ENCODE data around the gene CD55.

The CD55 gene, protein sequence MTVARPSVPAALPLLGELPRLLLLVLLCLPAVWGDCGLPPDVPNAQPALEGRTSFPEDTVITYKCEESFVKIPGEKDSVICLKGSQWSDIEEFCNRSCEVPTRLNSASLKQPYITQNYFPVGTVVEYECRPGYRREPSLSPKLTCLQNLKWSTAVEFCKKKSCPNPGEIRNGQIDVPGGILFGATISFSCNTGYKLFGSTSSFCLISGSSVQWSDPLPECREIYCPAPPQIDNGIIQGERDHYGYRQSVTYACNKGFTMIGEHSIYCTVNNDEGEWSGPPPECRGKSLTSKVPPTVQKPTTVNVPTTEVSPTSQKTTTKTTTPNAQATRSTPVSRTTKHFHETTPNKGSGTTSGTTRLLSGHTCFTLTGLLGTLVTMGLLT

DNA sequence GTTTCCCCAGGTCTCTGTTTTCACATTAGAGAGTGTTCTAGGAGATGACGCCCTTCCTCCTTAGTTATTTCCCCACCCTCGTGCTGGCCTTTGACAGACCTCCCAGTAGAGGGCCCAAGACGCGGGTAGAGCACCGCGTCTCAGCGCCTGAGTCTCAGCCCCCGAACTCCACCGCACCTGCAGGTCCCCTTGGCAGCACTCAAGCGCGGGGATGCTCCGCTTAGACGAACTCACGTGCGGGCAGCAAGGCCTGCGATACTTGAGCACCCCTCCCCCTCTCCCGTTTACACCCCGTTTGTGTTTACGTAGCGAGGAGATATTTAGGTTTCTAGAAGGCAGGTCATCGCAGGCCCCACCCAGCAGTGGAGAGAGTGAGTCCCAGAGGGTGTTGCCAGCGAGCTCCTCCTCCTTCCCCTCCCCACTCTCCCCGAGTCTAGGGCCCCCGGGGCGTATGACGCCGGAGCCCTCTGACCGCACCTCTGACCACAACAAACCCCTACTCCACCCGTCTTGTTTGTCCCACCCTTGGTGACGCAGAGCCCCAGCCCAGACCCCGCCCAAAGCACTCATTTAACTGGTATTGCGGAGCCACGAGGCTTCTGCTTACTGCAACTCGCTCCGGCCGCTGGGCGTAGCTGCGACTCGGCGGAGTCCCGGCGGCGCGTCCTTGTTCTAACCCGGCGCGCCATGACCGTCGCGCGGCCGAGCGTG is at the start of gene CD55:
Gene CD55, plus strand, starts transcription at position 600 of the 711 bp plus-strand sequence. Its CDS starts 88 bp downstream, at position 688.
- Histone ChIP-seq H3K4me1 (ENCODE audit: control insufficient read depth, insufficient read depth, low read length, unreplicated experiment) (no peaks in the 10 kb centered on the region), H3K36me3 (ENCODE audit: insufficient read depth, low read length) (no peaks in the 10 kb centered on the region), H2AFZ (ENCODE audit: low read length, unreplicated experiment) (peak within 1 kb of the TSS; percentile 71), H3K27ac (ENCODE audit: low read depth, low read length) (peak within 1 kb of the TSS; percentile 58; the same call in 1 of the 2 replicates), H3K79me2 (ENCODE audit: control insufficient read depth, insufficient read depth, low read length, unreplicated experiment) (no peaks in the 10 kb centered on the region), H3K27me3 (ENCODE audit: insufficient read depth, low read length) (peaks cover 7% of the 10 kb centered on the region; the same call in 1 of the 2 replicates), H3K4me3 (ENCODE audit: low read depth, low read length) (peak within 1 kb of the TSS; percentile 89)

DNA sequence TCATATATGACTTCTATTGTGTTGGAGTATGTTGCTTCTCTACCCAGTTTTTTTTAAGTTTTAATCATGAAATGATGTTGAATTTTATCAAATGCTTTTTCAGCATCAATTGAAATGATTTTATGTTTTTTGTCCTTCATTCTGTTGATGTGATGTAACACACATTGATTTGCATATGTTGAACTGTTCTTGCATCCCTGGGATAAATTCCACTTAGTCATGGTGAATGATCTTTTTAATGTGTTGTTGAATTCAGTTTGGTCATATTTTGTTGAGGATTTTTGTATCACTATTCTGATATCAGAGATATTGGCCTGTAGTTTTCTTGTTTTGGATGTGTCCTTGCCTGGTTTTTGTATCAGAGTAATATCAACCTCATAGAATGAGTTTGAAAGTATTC is 46.6 kb upstream of the CD55 start:
- Histone ChIP-seq H3K27ac (ENCODE audit: low read depth, low read length) (no peak overlapping the region), H3K36me3 (ENCODE audit: insufficient read depth, low read length) (no peaks in the 10 kb centered on the region), H3K4me3 (ENCODE audit: low read depth, low read length) (no peak overlapping the region), H2AFZ (ENCODE audit: low read length, unreplicated experiment) (no peak overlapping the region), H3K27me3 (ENCODE audit: insufficient read depth, low read length) (no peaks in the 10 kb centered on the region; the same call in 1 of the 2 replicates), H3K79me2 (ENCODE audit: control insufficient read depth, insufficient read depth, low read length, unreplicated experiment) (no peaks in the 10 kb centered on the region), H3K4me1 (ENCODE audit: control insufficient read depth, insufficient read depth, low read length, unreplicated experiment) (no peaks in the 10 kb centered on the region)

DNA sequence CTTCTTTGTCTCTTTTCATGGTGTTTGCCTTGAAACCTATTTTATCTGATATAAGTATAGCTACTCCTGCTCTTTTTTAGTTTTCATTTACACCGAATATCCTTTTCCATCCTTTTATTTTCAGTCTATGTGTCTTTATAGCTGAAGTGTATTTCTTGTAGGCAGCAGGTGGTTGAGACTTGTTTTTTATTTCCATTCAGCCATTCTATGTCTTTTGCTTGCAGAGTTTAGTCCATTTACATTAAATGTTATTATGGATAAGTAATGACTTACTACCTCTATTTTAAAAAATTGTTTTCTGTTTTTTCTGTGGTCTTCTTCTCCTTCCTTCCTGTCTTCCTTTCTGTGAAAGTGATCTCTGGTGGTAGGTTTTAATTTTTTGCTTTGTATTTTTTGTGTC is 45.0 kb upstream of the CD55 start:
- Histone ChIP-seq H3K4me1 (ENCODE audit: control insufficient read depth, insufficient read depth, low read length, unreplicated experiment) (no peaks in the 10 kb centered on the region), H3K79me2 (ENCODE audit: control insufficient read depth, insufficient read depth, low read length, unreplicated experiment) (no peaks in the 10 kb centered on the region), H3K4me3 (ENCODE audit: low read depth, low read length) (no peak overlapping the region), H3K27ac (ENCODE audit: low read depth, low read length) (no peak overlapping the region), H3K27me3 (ENCODE audit: insufficient read depth, low read length) (no peaks in the 10 kb centered on the region; the same call in 1 of the 2 replicates), H3K36me3 (ENCODE audit: insufficient read depth, low read length) (no peaks in the 10 kb centered on the region), H2AFZ (ENCODE audit: low read length, unreplicated experiment) (no peak overlapping the region)

DNA sequence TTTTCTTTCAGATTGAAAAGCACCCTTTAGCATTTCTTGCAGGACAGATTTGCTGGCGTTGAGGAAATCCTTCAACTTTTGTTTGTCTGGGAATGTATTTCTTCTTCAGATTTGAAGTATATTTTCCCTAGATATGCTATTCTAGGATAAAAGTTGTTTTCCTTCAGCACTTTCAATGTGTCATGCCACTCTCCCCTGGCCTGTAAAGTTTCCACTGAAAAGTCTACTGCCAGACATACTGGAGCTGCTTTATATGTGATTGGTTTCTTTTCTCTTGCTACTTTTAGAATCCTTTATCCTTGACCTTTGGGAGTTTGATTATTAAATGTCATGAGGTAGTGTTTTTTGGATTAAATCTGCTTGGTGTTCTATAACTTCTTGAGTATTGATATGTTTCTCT is 44.2 kb upstream of the CD55 start:
- H3K36me3 ChIP-seq (ENCODE audit: insufficient read depth, low read length), result no peaks in the 10 kb centered on the region

DNA sequence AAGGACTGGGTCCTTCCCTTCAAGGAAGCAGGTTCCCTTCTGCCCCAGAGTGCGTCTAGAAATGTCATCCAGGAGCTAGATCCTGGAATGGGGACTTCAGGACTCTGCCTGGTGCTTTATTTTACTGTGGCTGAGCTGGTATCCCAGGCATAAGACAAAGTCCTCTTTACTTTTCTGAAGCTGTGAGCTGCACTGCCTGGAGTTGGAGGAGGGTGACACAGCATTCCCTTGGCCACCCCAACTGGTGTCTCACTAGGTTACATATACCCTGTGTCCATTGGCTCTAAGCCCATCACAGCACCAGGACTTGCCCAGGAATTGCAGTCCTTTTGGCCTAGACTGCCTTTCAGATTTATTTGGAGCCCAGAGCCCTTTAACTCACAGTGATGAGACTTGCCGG is 41.8 kb upstream of the CD55 start:
- Histone ChIP-seq H3K4me3 (ENCODE audit: low read depth, low read length) (no peak overlapping the region), H3K79me2 (ENCODE audit: control insufficient read depth, insufficient read depth, low read length, unreplicated experiment) (no peaks in the 10 kb centered on the region), H3K4me1 (ENCODE audit: control insufficient read depth, insufficient read depth, low read length, unreplicated experiment) (peaks cover 12% of the 10 kb centered on the region), H3K27me3 (ENCODE audit: insufficient read depth, low read length) (no peaks in the 10 kb centered on the region; the same call in 1 of the 2 replicates), H3K36me3 (ENCODE audit: insufficient read depth, low read length) (no peaks in the 10 kb centered on the region), H3K27ac (ENCODE audit: low read depth, low read length) (no peak overlapping the region), H2AFZ (ENCODE audit: low read length, unreplicated experiment) (no peak overlapping the region)

More for the DNA sequence above, 44.2 kb upstream of the CD55 start:
- Histone ChIP-seq H3K27ac (ENCODE audit: low read depth, low read length) (no peak overlapping the region), H3K27me3 (ENCODE audit: insufficient read depth, low read length) (no peaks in the 10 kb centered on the region; the same call in 1 of the 2 replicates), H2AFZ (ENCODE audit: low read length, unreplicated experiment) (no peak overlapping the region), H3K79me2 (ENCODE audit: control insufficient read depth, insufficient read depth, low read length, unreplicated experiment) (no peaks in the 10 kb centered on the region), H3K4me1 (ENCODE audit: control insufficient read depth, insufficient read depth, low read length, unreplicated experiment) (peaks cover 5% of the 10 kb centered on the region), H3K4me3 (ENCODE audit: low read depth, low read length) (no peak overlapping the region)

DNA sequence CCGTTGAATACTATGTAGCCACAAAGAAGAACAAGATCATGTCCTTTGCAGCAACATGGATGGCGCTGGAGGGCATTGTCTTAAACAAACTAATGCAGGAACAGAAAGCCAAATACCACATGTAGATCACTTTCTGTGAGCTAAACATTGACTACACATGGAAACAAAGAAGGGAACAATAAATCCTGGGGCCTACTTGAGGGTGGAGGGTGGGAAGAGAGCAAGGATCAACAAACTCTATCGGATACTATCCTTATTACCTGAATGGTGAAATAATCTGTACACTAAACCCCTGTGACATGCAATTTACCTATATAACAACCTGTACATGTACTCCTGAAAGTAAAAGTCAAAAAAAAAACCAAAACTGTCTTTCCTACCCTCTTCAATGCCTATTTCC is 40.8 kb upstream of the CD55 start:
- H2AFZ ChIP-seq (ENCODE audit: low read length, unreplicated experiment), result no peak overlapping the region
- H3K79me2 ChIP-seq (ENCODE audit: control insufficient read depth, insufficient read depth, low read length, unreplicated experiment), result no peaks in the 10 kb centered on the region
- no peaks in the 10 kb centered on the region for H3K36me3 ChIP-seq (ENCODE audit: insufficient read depth, low read length)
- H3K4me1 ChIP-seq (ENCODE audit: control insufficient read depth, insufficient read depth, low read length, unreplicated experiment), result peaks cover 12% of the 10 kb centered on the region
- H3K4me3 ChIP-seq (ENCODE audit: low read depth, low read length), result no peak overlapping the region
- no peak overlapping the region for H3K27ac ChIP-seq (ENCODE audit: low read depth, low read length)
- H3K27me3 ChIP-seq (ENCODE audit: insufficient read depth, low read length), result peaks cover under 1% of the 10 kb centered on the region; the same call in 1 of the 2 replicates

DNA sequence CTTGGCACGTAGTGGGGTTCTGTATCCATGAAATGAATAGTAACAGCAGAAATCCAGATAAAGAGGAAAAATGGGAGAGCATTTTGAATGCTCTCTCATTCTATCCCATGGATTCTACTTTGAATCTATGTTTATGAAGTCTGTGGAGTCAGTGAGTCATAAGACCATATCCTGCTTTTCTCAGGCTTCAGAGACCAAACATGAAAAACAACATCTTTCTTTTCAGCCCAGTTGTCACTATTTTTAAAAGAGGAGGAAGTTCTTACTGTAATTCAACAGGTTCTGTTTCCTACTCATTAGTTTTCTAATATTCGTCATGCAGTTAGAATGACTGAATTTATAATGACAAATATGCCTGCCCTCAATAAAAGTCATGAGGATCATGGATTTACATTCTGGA is 39.4 kb upstream of the CD55 start:
- H3K27ac ChIP-seq (ENCODE audit: low read depth, low read length), result no peak overlapping the region
- H3K79me2 ChIP-seq (ENCODE audit: control insufficient read depth, insufficient read depth, low read length, unreplicated experiment), result no peaks in the 10 kb centered on the region
- H3K4me1 ChIP-seq (ENCODE audit: control insufficient read depth, insufficient read depth, low read length, unreplicated experiment), result peaks cover 12% of the 10 kb centered on the region
- peaks cover 13% of the 10 kb centered on the region for H3K27me3 ChIP-seq (ENCODE audit: insufficient read depth, low read length)
- no peak overlapping the region for H3K4me3 ChIP-seq (ENCODE audit: low read depth, low read length)
- H2AFZ ChIP-seq (ENCODE audit: low read length, unreplicated experiment), result no peak overlapping the region
- no peaks in the 10 kb centered on the region for H3K36me3 ChIP-seq (ENCODE audit: insufficient read depth, low read length)

DNA sequence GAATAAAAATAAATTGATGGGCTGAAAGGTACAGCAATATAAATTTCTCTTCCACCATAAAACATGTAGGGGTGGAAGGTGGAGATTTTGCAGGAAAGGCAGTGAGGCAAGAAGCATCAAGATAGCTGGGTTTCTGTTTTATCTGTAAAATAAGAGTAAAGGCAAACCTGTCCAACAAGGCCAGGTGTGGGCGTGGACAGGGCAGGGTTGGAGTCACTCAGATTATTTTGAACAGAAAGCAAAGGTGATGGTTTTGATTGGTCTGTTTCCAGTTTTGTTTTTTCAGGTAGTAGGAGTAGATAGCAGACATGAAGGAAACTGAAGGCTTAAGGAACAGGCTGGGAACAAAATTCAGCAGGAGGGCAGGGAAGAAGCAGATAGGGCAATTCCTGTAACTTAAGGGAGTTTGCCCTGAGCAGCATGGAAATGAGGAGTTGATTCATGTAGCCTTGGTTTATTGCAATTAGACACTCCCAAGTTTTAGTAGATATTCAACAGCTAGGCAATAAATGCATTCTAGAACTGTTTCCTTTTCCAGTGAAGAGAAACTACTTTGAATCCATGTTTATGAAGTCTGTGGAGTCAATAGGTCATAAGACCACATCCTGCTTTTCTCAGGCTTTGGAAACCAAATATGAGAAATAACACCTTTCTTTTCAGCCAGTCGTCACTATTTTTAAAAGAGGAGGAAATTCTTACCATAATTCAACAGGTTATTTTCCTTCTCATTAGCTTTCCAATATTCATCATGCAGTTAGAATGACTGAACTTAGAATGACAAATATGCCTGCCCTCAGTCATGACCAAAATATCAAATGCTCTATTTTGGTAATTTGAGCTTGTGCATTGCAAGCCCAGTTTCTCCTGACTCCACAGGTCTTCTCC is 38.7 kb upstream of the CD55 start:
- H3K27ac ChIP-seq (ENCODE audit: low read depth, low read length), result no peak overlapping the region
- H3K27me3 ChIP-seq (ENCODE audit: insufficient read depth, low read length), result peaks cover 19% of the 10 kb centered on the region
- H3K4me1 ChIP-seq (ENCODE audit: control insufficient read depth, insufficient read depth, low read length, unreplicated experiment), result peaks cover 12% of the 10 kb centered on the region
- H3K4me3 ChIP-seq (ENCODE audit: low read depth, low read length), result no peak overlapping the region
- H3K79me2 ChIP-seq (ENCODE audit: control insufficient read depth, insufficient read depth, low read length, unreplicated experiment), result no peaks in the 10 kb centered on the region
- H2AFZ ChIP-seq (ENCODE audit: low read length, unreplicated experiment), result no peak overlapping the region
- H3K36me3 ChIP-seq (ENCODE audit: insufficient read depth, low read length), result no peaks in the 10 kb centered on the region

DNA sequence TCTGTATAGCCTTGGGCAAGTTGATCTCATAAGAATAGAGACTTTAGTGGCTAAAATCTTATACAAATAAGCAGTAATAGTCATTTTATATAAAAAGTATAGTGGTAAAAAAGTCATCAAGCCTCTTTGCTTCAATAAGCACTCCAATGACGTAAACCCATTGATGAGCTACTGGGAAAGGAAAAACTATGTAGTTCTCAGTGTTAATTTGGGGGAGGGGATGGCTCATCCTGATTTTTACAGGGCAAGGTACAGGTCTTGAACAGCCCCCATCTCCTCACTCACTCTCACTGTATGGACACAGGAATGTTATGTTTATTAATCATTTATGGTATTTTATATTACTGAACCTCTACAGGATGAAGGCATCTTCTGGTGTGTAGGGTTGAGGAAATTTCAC is 38.1 kb upstream of the CD55 start:
- H3K36me3 ChIP-seq (ENCODE audit: insufficient read depth, low read length), result no peaks in the 10 kb centered on the region
- H3K4me1 ChIP-seq (ENCODE audit: control insufficient read depth, insufficient read depth, low read length, unreplicated experiment), result peaks cover 12% of the 10 kb centered on the region
- no peak overlapping the region for H3K27ac ChIP-seq (ENCODE audit: low read depth, low read length)
- H3K27me3 ChIP-seq (ENCODE audit: insufficient read depth, low read length), result peaks cover 26% of the 10 kb centered on the region
- H3K79me2 ChIP-seq (ENCODE audit: control insufficient read depth, insufficient read depth, low read length, unreplicated experiment), result no peaks in the 10 kb centered on the region
- H2AFZ ChIP-seq (ENCODE audit: low read length, unreplicated experiment), result no peak overlapping the region
- no peak overlapping the region for H3K4me3 ChIP-seq (ENCODE audit: low read depth, low read length)

DNA sequence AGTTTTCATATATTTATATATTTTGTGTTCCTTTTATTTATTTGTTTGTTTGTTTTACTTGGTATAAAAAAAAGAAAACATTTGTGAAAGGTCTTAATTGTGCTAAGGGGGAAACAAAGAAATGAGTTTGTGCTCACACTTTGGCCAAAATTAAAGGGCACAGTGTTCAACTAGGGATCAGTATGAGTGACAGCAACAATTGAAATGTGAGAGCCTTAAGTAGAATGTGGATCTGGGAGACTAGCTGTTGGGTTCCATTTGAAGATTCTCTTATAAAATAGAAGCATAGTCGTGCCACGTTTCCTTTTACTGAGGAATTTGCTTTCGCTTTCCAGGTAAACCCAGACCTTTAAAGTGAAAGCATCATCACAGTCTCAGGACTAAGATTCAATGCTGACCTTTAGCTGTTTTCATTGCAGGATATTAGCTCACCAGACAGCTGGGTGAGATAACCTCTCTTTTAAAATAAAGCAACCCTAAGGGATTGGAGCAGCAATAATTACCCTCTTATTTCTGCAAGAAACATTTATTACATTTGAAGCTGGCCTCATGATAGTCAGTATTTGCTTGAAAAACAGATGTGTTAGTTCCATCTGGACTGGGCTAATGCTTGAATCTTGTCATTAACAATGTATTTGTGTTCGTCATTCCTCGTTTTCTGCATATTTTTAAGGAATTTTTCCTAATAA is 37.1 kb upstream of the CD55 start:
- Histone ChIP-seq H3K4me1 (ENCODE audit: control insufficient read depth, insufficient read depth, low read length, unreplicated experiment) (peaks cover 12% of the 10 kb centered on the region), H2AFZ (ENCODE audit: low read length, unreplicated experiment) (no peak overlapping the region), H3K27me3 (ENCODE audit: insufficient read depth, low read length) (peaks cover 35% of the 10 kb centered on the region), H3K79me2 (ENCODE audit: control insufficient read depth, insufficient read depth, low read length, unreplicated experiment) (no peaks in the 10 kb centered on the region), H3K27ac (ENCODE audit: low read depth, low read length) (no peak overlapping the region), H3K36me3 (ENCODE audit: insufficient read depth, low read length) (no peaks in the 10 kb centered on the region), H3K4me3 (ENCODE audit: low read depth, low read length) (no peak overlapping the region)

Data from ACC112 (cell line).